ENCODE data around the gene SF3B3. TPM values are rescaled to one million over a fixed set of nuclear protein-coding genes. Genes with fewer than 3 reads are reported as not detected.

SF3B3 gene
- total RNA-seq, 3 donors from 2014 or later = 80.2 to 147 (median 133) TPM

- Histone ChIP-seq H3K27ac (peak overlapping the region; percentile 63 to 74), H3K9me3 (no peaks in the 10 kb centered on the region), H3K4me1 (peaks cover 8 to 25% of the 10 kb centered on the region in 2 donors), H3K4me3 (no peak overlapping the region), H3K36me3 (no peaks in the 10 kb centered on the region), H3K27me3 (no peaks in the 10 kb centered on the region)
- TF ChIP-seq POLR2A (IDR thresholded peaks at IDR 0.05) (no peak), POLR2AphosphoS5 (IDR thresholded peaks at IDR 0.05) (peak in 2 of 3 donors; percentile 73 to 75)
- DNase-seq (ENCODE audit: low spot score in 2 of 2) = peak; percentile 92 to 97
- intact Hi-C loops (cut with DNase I; ENCODE audit: low total_unique reads) = no loop called here
These were observed 71.0 kb downstream of the SF3B3 start for GRCh38 chr16:70594569-70594968.

GRCh38 chr16:70597135-70597835, 73.7 kb downstream of the SF3B3 start:
- Histone ChIP-seq H3K27ac (no peak overlapping the region), H3K9me3 (no peaks in the 10 kb centered on the region), H3K27me3 (no peaks in the 10 kb centered on the region), H3K36me3 (no peaks in the 10 kb centered on the region), H3K4me1 (peaks cover 0 to 7% of the 10 kb centered on the region in 2 donors), H3K4me3 (no peak overlapping the region)
- DNase-seq (ENCODE audit: low spot score in 2 of 2) = no peak
- intact Hi-C loops (cut with DNase I; ENCODE audit: low total_unique reads) = no loop called here
- TF ChIP-seq POLR2A (IDR thresholded peaks at IDR 0.05) (no peak), CTCF (IDR thresholded peaks at IDR 0.05) (no peak), POLR2AphosphoS5 (IDR thresholded peaks at IDR 0.05) (no peak)

- H3K27me3 ChIP-seq = no peaks in the 10 kb centered on the region
- intact Hi-C loops (cut with DNase I; ENCODE audit: low total_unique reads) = no loop called here
- H3K4me1 ChIP-seq = peaks cover 0 to 7% of the 10 kb centered on the region in 2 donors
- TF ChIP-seq CTCF (IDR thresholded peaks at IDR 0.05) = no peak
- no peak for TF ChIP-seq POLR2A (IDR thresholded peaks at IDR 0.05)
- TF ChIP-seq POLR2AphosphoS5 (IDR thresholded peaks at IDR 0.05) = no peak
- no peak for DNase-seq (ENCODE audit: low spot score in 2 of 2)
- no peaks in the 10 kb centered on the region for H3K36me3 ChIP-seq
- peak overlapping the region in 1 of 2 donors; percentile 12 for H3K27ac ChIP-seq
- no peak overlapping the region for H3K4me3 ChIP-seq
- H3K9me3 ChIP-seq = no peaks in the 10 kb centered on the region
These were observed 75.4 kb downstream of the SF3B3 start for GRCh38 chr16:70598937-70599503.

- Histone ChIP-seq H3K9me3 (no peaks in the 10 kb centered on the region), H3K4me1 (no peaks in the 10 kb centered on the region), H3K36me3 (no peaks in the 10 kb centered on the region), H3K4me3 (no peak overlapping the region), H3K27me3 (no peaks in the 10 kb centered on the region), H3K27ac (no peak overlapping the region)
- intact Hi-C loops (cut with DNase I; ENCODE audit: low total_unique reads) = no loop called here
- TF ChIP-seq POLR2A (IDR thresholded peaks at IDR 0.05) = no peak
- TF ChIP-seq CTCF (IDR thresholded peaks at IDR 0.05) = no peak
- no peak for TF ChIP-seq POLR2AphosphoS5 (IDR thresholded peaks at IDR 0.05)
- no peak for DNase-seq (ENCODE audit: low spot score in 2 of 2)
These were observed 77.1 kb downstream of the SF3B3 start for GRCh38 chr16:70600730-70601129.

- TF ChIP-seq CTCF (IDR thresholded peaks at IDR 0.05) = no peak
- TF ChIP-seq POLR2A (IDR thresholded peaks at IDR 0.05) = no peak
- TF ChIP-seq POLR2AphosphoS5 (IDR thresholded peaks at IDR 0.05) = no peak
- Histone ChIP-seq H3K4me1 (no peaks in the 10 kb centered on the region), H3K4me3 (no peak overlapping the region), H3K27ac (peak overlapping the region in 1 of 2 donors; percentile 33), H3K9me3 (no peaks in the 10 kb centered on the region), H3K36me3 (no peaks in the 10 kb centered on the region), H3K27me3 (no peaks in the 10 kb centered on the region)
- intact Hi-C loops (cut with DNase I; ENCODE audit: low total_unique reads) = no loop called here
- DNase-seq (ENCODE audit: low spot score in 2 of 2) = no peak
These were observed 78.3 kb downstream of the SF3B3 start for GRCh38 chr16:70601576-70602575.
